GM21619 (cell line): ENCODE measurements around the gene SLC35B2.

Source experiments
- ATAC-seq: cut with Tn5 transposase; IDR thresholded peaks from one replicate; pipeline ENCODE4 v1.9.1; 2021; ENCODE audit not compliant: unreplicated experiment

SLC35B2 gene

GRCh38 chr6:44286747-44287146, 29.4 kb upstream of the SLC35B2 start:
- no peak for ATAC-seq

GRCh38 chr6:44286285-44286565, 28.9 kb upstream of the SLC35B2 start:
- ATAC-seq: no peak

- no peak for ATAC-seq
Measured at GRCh38 chr6:44285552-44286284, 28.4 kb upstream of the SLC35B2 start.

- no peak for ATAC-seq
Measured at GRCh38 chr6:44284867-44285266, 27.5 kb upstream of the SLC35B2 start.

DNA sequence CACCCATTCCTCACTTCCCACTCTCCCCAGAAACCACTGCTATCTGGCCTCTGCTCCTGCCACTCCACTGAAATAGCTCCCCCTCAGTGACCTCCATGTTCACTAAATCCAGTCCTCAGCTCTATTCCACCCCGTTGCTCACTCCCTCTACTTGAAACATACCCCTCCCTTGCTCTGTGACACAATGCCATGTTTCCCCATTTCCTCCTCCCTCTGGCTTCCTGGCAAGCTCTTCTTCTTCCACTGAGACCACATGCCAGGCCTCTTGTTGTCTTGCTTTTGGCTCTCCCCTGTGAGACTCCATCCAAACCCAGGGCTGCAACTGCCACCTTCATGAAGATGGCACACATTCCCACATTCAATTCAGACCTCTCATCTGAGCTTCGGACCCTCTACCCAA, 26.8 kb upstream of the SLC35B2 start:
- ATAC-seq: no peak

GRCh38 chr6:44278774-44279697, 21.7 kb upstream of the SLC35B2 start:
- ATAC-seq: no peak

DNA sequence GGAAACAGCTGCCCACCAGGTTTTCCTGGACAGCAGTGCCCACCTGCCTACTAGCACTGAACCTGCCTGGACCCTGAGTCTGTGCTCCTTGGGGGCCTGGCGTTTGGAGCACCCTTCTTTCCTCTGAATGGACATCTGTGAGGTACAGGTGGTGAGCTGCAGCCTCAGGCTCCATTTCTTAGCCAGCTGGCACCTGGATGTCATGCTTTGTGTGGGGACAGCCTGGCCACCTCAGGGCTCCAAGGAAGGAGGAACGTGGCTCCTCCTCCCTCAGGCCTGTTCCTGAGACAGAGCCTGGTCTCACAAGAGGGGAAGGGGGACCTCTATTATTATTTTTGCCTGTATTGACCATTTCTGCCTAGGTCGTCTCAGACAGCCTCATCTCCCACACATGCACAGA, 21.0 kb upstream of the SLC35B2 start:
- no peak for ATAC-seq

- no peak for ATAC-seq
Measured at GRCh38 chr6:44277763-44278162, 20.4 kb upstream of the SLC35B2 start.

GRCh38 chr6:44276667-44277640, 19.6 kb upstream of the SLC35B2 start:
- no peak for ATAC-seq

- ATAC-seq: no peak
Measured at GRCh38 chr6:44275749-44276648, 18.7 kb upstream of the SLC35B2 start.

GRCh38 chr6:44275271-44275748, 18.0 kb upstream of the SLC35B2 start:
- ATAC-seq: no peak

DNA sequence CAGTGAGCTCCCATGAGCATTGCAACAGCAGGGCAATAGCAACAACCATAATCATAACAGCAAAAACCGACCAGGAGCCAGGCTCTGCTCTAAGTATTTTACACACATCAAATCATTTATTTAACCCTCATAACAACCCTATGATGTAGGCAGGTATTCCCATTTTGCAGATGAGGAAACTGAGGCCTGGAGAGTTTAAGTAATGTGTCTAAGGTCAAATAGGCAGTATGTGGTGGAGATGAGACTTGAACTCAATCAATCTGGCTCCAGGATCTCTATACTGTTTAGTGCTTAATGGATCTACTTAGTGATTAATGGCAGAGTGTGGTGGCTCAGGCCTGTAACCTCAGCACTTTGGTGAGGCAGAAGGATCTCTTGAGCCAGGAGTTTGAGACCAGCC, 16.3 kb upstream of the SLC35B2 start:
- ATAC-seq: no peak

- no peak for ATAC-seq
Measured at GRCh38 chr6:44272999-44273566, 15.8 kb upstream of the SLC35B2 start.

DNA sequence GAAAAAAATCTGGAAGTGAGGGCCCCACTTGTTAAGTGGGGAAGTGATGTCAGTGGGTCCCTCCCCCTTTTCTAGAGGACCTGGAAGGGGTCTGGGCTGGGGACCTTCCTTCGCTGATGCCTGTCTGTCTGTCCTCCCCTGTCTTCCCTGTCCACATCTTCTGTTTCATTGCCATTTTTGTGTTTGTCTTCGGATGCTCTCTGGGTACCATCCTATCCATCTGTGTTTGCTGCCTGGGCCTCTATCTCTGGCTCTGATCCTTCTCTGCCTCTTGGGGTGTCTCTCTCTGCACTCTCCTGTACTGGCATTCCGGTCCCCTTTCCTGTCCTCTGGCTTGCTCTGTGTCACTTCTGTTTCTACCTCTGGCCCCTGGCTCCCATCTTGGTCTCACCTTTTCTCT, 15.2 kb upstream of the SLC35B2 start:
- ATAC-seq: no peak

DNA sequence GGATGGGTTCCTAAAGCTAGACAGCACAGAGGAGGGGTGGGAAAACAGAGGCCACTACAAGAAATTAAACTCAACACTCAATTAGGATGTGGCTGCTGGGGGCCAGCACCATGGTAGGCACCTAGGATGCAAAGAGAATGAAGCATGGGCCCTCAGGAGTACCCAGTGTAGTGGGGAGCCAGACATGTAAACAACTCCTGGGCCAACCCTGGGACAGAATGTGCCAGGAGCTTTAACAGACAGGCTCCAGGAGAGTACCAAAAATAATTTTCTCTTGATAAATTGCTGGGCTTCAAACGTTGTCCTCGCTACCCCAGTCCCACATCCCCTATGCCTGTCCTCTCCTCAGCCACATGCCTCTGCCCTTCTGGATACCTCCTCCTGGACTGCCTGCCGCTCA, 14.6 kb upstream of the SLC35B2 start:
- ATAC-seq: no peak

DNA sequence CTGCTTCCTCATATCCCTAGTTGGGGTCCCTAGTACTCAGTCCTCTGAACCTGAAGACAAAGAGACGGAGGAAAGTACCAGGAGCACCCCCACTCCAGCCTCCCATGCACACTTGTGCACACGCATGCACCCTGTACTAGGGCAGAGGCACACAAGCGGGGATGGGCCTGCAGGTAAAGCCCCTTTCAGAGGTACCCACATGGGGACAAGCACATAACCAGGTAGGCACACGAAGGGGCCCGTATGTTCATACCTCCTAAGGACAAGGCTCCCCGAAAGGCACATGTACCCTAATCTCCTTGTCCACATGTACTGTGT, 14.0 kb upstream of the SLC35B2 start:
- ATAC-seq: no peak

- no peak for ATAC-seq
Measured at GRCh38 chr6:44270526-44271405, 13.4 kb upstream of the SLC35B2 start.

DNA sequence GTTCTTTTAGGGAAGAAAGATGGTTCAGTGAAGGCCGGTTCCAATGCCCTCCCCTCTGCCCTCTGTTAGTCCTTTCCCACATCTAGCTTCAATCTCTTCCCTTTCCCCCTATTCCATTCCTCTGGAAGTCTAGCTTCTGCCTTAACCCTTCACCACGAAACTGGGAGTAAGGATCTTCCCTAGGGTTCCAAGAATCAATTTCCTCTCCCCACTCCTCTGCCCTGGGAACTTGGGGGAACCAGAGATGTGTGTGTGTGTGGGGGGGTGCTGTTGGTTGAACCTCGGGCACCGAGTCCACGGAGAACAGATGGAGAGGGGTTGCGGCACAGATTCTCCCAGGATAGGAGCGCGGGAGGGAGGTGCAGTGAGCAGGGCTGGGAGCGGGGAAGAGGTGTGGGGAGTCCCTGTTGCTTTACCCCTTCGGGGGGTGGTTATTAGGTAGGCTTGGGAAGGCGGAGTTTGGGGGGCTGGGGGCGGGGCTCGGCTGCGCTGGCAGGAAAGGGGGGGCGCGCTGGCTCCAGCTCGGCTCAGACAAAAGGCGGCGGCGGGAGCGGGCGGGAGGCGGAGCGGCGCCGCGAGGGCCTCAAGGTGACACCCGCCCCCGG, 12.7 kb upstream of the SLC35B2 start, which contains the start of gene TMEM151B:
Gene TMEM151B (plus strand): TSS at position 530 of the 605 bp plus-strand sequence. CDS start 293 bp downstream, outside the sequence.
- ATAC-seq: no peak
